ENCODE data around the gene MPHOSPH8. TPM values are rescaled to one million over a fixed set of nuclear protein-coding genes. Genes with fewer than 3 reads are reported as not detected.
A peak's percentile ranks its signal among the peaks of the same experiment; 100 is the strongest.

MPHOSPH8 gene
- total RNA-seq, 1 experiment from 2014 or later: 18.5 TPM

- Mint-ChIP-seq H3K4me3 (peak overlapping the region; percentile 54), H3K9me3 (peaks cover 56% of the 10 kb centered on the region), H3K27ac (no peak overlapping the region), H3K4me1 (no peaks in the 10 kb centered on the region), H3K27me3 (ENCODE audit: low read depth) (peaks cover 60% of the 10 kb centered on the region), H3K36me3 (peaks cover 38% of the 10 kb centered on the region)
- no peak for TF ChIP-seq JAZF1 (CRISPR knock-in tag; IDR thresholded peaks at IDR 0.05)
- peak; percentile 87 for TF ChIP-seq E2F5 (CRISPR knock-in tag; IDR thresholded peaks at IDR 0.05)
- no peak for TF ChIP-seq ZBTB21 (CRISPR knock-in tag; IDR thresholded peaks at IDR 0.05; ENCODE audit: borderline replicate concordance)
- 0 out of 2 replicates have a peak, but pooled peaks have one; percentile 28 for TF ChIP-seq E2F1 (CRISPR knock-in tag; IDR thresholded peaks at IDR 0.05)
- TF ChIP-seq, protein P1, sequence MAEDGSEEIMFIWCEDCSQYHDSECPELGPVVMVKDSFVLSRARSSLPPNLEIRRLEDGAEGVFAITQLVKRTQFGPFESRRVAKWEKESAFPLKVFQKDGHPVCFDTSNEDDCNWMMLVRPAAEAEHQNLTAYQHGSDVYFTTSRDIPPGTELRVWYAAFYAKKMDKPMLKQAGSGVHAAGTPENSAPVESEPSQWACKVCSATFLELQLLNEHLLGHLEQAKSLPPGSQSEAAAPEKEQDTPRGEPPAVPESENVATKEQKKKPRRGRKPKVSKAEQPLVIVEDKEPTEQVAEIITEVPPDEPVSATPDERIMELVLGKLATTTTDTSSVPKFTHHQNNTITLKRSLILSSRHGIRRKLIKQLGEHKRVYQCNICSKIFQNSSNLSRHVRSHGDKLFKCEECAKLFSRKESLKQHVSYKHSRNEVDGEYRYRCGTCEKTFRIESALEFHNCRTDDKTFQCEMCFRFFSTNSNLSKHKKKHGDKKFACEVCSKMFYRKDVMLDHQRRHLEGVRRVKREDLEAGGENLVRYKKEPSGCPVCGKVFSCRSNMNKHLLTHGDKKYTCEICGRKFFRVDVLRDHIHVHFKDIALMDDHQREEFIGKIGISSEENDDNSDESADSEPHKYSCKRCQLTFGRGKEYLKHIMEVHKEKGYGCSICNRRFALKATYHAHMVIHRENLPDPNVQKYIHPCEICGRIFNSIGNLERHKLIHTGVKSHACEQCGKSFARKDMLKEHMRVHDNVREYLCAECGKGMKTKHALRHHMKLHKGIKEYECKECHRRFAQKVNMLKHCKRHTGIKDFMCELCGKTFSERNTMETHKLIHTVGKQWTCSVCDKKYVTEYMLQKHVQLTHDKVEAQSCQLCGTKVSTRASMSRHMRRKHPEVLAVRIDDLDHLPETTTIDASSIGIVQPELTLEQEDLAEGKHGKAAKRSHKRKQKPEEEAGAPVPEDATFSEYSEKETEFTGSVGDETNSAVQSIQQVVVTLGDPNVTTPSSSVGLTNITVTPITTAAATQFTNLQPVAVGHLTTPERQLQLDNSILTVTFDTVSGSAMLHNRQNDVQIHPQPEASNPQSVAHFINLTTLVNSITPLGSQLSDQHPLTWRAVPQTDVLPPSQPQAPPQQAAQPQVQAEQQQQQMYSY (CRISPR knock-in tag; IDR thresholded peaks at IDR 0.05): peak; percentile 35; the same call in 1 of the 2 replicates
- TF ChIP-seq NR3C1 (CRISPR knock-in tag; conservative IDR thresholded peaks at IDR 0.05; ENCODE audit: low read depth): no peak
- TF ChIP-seq ZNF396 (CRISPR knock-in tag; IDR thresholded peaks at IDR 0.05; ENCODE audit: borderline replicate concordance): no peak
- TF ChIP-seq, protein P2, sequence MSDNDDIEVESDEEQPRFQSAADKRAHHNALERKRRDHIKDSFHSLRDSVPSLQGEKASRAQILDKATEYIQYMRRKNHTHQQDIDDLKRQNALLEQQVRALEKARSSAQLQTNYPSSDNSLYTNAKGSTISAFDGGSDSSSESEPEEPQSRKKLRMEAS (CRISPR knock-in tag; IDR thresholded peaks at IDR 0.05): no peak
- TF ChIP-seq, protein P3, sequence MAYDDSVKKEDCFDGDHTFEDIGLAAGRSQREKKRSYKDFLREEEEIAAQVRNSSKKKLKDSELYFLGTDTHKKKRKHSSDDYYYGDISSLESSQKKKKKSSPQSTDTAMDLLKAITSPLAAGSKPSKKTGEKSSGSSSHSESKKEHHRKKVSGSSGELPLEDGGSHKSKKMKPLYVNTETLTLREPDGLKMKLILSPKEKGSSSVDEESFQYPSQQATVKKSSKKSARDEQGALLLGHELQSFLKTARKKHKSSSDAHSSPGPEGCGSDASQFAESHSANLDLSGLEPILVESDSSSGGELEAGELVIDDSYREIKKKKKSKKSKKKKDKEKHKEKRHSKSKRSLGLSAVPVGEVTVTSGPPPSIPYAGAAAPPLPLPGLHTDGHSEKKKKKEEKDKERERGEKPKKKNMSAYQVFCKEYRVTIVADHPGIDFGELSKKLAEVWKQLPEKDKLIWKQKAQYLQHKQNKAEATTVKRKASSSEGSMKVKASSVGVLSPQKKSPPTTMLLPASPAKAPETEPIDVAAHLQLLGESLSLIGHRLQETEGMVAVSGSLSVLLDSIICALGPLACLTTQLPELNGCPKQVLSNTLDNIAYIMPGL (CRISPR knock-in tag; IDR thresholded peaks at IDR 0.05): peak; percentile 47; the same call in 1 of the 2 replicates
- TF ChIP-seq PREB (CRISPR knock-in tag; IDR thresholded peaks at IDR 0.05; ENCODE audit: borderline replicate concordance): 0 out of 2 replicates have a peak, but pooled peaks have one; percentile 56
- TF ChIP-seq GABPB1 (CRISPR knock-in tag; IDR thresholded peaks at IDR 0.05): peak; percentile 63
- DNase-seq (ENCODE audit: low spot score) (peak; percentile 69), ATAC-seq (peak; percentile 96)
- CTCF ChIA-PET: no interaction called here
- POLR2A ChIA-PET: interaction anchor here (0.8 kb wide), 1 partner anchor 28 kb away, joined by 4 read pairs; no protein-coding TSS in a partner anchor
These were observed 31.4 kb upstream of the MPHOSPH8 start for GRCh38 chr13:19601749-19602725.

- H3K4me3 Mint-ChIP-seq: no peak overlapping the region
These were observed 29.2 kb upstream of the MPHOSPH8 start for GRCh38 chr13:19604306-19604705.

More at GRCh38 chr13:19604306-19604705, 29.2 kb upstream of the MPHOSPH8 start:
- ChIA-PET POLR2A (no interaction called here), CTCF (no interaction called here)
- peaks cover 56% of the 10 kb centered on the region for H3K27me3 Mint-ChIP-seq (ENCODE audit: low read depth)
- peaks cover 41% of the 10 kb centered on the region for H3K36me3 Mint-ChIP-seq
- no peak for DNase-seq (ENCODE audit: low spot score)
- TF ChIP-seq ATF1 (CRISPR knock-in tag; IDR thresholded peaks at IDR 0.05) (no peak), E2F1 (CRISPR knock-in tag; IDR thresholded peaks at IDR 0.05) (no peak), RELA (CRISPR knock-in tag; IDR thresholded peaks at IDR 0.05; ENCODE audit: borderline replicate concordance) (no peak), HMGA2 (CRISPR knock-in tag; IDR thresholded peaks at IDR 0.05) (no peak), RORB (CRISPR knock-in tag; IDR thresholded peaks at IDR 0.05) (no peak), ZNF416 (CRISPR knock-in tag; IDR thresholded peaks at IDR 0.05) (no peak)
- TF ChIP-seq, protein P4, sequence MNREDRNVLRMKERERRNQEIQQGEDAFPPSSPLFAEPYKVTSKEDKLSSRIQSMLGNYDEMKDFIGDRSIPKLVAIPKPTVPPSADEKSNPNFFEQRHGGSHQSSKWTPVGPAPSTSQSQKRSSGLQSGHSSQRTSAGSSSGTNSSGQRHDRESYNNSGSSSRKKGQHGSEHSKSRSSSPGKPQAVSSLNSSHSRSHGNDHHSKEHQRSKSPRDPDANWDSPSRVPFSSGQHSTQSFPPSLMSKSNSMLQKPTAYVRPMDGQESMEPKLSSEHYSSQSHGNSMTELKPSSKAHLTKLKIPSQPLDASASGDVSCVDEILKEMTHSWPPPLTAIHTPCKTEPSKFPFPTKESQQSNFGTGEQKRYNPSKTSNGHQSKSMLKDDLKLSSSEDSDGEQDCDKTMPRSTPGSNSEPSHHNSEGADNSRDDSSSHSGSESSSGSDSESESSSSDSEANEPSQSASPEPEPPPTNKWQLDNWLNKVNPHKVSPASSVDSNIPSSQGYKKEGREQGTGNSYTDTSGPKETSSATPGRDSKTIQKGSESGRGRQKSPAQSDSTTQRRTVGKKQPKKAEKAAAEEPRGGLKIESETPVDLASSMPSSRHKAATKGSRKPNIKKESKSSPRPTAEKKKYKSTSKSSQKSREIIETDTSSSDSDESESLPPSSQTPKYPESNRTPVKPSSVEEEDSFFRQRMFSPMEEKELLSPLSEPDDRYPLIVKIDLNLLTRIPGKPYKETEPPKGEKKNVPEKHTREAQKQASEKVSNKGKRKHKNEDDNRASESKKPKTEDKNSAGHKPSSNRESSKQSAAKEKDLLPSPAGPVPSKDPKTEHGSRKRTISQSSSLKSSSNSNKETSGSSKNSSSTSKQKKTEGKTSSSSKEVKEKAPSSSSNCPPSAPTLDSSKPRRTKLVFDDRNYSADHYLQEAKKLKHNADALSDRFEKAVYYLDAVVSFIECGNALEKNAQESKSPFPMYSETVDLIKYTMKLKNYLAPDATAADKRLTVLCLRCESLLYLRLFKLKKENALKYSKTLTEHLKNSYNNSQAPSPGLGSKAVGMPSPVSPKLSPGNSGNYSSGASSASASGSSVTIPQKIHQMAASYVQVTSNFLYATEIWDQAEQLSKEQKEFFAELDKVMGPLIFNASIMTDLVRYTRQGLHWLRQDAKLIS (CRISPR knock-in tag; IDR thresholded peaks at IDR 0.05; ENCODE audit: borderline replicate concordance): no peak
- H3K4me1 Mint-ChIP-seq: no peaks in the 10 kb centered on the region
- H3K27ac Mint-ChIP-seq: no peak overlapping the region
- peaks cover 57% of the 10 kb centered on the region for H3K9me3 Mint-ChIP-seq
- no peak for ATAC-seq
